GM19467 (cell line): ENCODE measurements around the gene ADAMTS13.

Experiments used
- ATAC-seq: cut with Tn5 transposase; IDR thresholded peaks from one replicate; pipeline ENCODE4 v1.9.1; 2021; ENCODE audit warnings: mild to moderate bottlenecking, moderate library complexity; ENCODE audit not compliant: unreplicated experiment

Gene ADAMTS13

DNA sequence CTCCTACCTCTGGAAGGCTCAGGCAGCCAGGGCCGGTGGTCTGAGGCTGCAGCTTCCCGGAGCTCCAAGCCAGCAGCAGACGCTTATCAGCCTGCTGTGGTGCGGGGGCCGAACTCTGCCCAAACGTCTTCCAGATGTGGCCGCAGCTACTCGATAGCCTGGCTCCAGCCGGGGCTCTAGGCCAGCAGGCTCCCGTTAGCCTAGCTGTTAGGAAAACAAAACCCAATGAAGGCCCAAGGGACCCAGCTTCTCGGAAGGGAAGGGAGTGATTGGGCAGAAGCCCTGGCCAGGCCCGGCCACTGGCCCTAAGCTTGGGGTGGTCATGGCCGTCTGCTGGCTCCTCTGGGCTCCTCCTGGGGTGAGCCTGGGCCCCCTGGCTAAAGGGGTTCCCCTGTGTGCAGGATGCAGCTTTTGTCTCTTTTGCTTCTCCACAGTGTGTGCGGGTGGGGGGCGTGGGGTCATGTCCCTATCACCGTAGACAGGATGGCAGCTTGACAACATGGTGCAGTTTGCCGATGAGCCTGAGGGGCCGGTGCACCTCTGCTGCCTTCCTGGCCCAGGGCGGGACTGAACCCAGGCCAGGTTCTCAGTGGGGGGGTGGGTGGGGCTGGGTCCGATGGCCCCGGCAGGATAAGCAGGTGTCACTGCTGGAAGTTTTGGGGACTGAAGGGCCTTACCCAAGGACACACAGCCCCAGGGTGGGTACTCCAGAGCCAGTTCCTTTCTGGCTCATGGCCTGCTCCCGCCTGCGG lies 83.9 kb downstream of the ADAMTS13 start:
- no peak for ATAC-seq

GRCh38 chr9:133506653-133507038 lies 84.5 kb downstream of the ADAMTS13 start:
- ATAC-seq: no peak

GRCh38 chr9:133507246-133507965 lies 85.2 kb downstream of the ADAMTS13 start:
- ATAC-seq: no peak

GRCh38 chr9:133508046-133508445 lies 85.9 kb downstream of the ADAMTS13 start:
- no peak for ATAC-seq
